Type B pancreatic cell (in vitro differentiated cells): ENCODE measurements around the gene MYG1. TPM values are rescaled to one million over a fixed set of nuclear protein-coding genes. Genes with fewer than 3 reads are reported as not detected.
A peak's percentile ranks its signal among the peaks of the same experiment; 100 is the strongest.

ENCODE experiments used
- DNase-seq: peaks from one replicate; pipeline ENCODE4 v3.0.0; 2021; ENCODE audit warnings: mixed read lengths; ENCODE audit not compliant: unreplicated experiment; ENCODE audit errors: extremely low spot score
- H3K27ac Mint-ChIP-seq: 2 replicates; pipeline ENCODE4 v1.8.0; 2021; ENCODE audit warnings: mild to moderate bottlenecking, mixed read lengths
- H3K27me3 Mint-ChIP-seq: 2 replicates; pipeline ENCODE4 v1.8.0; 2021; ENCODE audit warnings: mixed read lengths
- H3K36me3 Mint-ChIP-seq: 2 replicates; pipeline ENCODE4 v1.8.0; 2021; ENCODE audit warnings: mixed read lengths
- H3K4me1 Mint-ChIP-seq: one replicate; pipeline ENCODE4 v1.8.0; 2021; ENCODE audit warnings: mixed read lengths; ENCODE audit not compliant: unreplicated experiment
- H3K4me3 Mint-ChIP-seq: 2 replicates; pipeline ENCODE4 v1.8.0; 2021; ENCODE audit warnings: mild to moderate bottlenecking, mixed read lengths
- H3K9me3 Mint-ChIP-seq: 2 replicates; pipeline ENCODE4 v1.8.0; 2021; ENCODE audit warnings: mixed read lengths
- total RNA-seq: library from RNA; stranded (reverse); gene quantifications from 2 replicates; pipeline ENCODE4 v1.2.1, GENCODE V29; 2021; ENCODE audit warnings: low replicate concordance
- TF ChIP-seq, protein P1 (sequence below): fragments of 200-600 bp; sonication (generic); conservative IDR thresholded peaks from 2 replicates; pipeline ENCODE4 v1.5.0; 2021; ENCODE audit warnings: antibody characterized with exemption, mild to moderate bottlenecking

MYG1 gene
- total RNA-seq, 1 donor from 2014 or later, result 58.6 TPM

DNA sequence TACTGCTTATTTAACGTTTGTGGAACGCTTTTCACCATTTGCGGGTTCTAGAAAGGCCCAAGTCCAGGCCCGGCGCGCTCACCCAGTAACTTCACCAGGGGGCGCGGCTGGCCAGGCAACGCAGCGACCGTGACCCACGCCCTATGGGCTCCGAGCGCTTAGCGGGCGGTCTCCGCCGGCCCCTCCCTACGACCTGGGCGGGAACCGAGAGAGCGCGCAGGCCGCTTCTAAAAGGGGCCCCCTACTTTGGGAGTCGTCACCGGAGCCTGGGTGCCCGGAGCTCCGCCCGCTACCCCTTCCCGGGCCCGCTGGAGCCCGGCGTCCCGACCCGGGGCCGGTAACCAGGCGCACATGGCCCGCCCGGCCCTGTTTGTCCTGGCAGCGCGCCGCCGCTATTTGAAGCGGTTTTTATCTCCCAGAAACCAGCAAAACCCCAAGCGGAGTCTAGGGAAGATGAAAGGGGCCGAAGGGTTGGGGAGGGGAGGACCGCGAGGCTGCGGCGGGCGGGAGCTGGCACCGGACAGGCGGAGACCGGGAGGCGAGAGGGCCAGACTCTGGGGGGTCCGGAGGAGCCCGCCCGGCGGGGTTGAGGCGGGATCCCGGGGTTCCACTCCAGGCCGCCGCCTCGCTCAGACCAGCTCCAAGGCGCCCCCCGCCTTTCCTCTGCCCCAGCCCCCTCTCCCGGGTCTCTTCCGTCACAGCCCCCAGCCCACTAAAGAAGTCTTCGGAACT lies 25.4 kb downstream of the MYG1 start:
- TF ChIP-seq, protein P1, sequence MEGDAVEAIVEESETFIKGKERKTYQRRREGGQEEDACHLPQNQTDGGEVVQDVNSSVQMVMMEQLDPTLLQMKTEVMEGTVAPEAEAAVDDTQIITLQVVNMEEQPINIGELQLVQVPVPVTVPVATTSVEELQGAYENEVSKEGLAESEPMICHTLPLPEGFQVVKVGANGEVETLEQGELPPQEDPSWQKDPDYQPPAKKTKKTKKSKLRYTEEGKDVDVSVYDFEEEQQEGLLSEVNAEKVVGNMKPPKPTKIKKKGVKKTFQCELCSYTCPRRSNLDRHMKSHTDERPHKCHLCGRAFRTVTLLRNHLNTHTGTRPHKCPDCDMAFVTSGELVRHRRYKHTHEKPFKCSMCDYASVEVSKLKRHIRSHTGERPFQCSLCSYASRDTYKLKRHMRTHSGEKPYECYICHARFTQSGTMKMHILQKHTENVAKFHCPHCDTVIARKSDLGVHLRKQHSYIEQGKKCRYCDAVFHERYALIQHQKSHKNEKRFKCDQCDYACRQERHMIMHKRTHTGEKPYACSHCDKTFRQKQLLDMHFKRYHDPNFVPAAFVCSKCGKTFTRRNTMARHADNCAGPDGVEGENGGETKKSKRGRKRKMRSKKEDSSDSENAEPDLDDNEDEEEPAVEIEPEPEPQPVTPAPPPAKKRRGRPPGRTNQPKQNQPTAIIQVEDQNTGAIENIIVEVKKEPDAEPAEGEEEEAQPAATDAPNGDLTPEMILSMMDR, result peak; percentile 79
- Mint-ChIP-seq H3K4me1 (peaks cover 35% of the 10 kb centered on the region), H3K36me3 (no peaks in the 10 kb centered on the region), H3K9me3 (no peaks in the 10 kb centered on the region), H3K27me3 (peaks cover 28% of the 10 kb centered on the region), H3K4me3 (peak overlapping the region; percentile 85), H3K27ac (peak overlapping the region; percentile 79)
- DNase-seq, result peak; percentile 89

DNA sequence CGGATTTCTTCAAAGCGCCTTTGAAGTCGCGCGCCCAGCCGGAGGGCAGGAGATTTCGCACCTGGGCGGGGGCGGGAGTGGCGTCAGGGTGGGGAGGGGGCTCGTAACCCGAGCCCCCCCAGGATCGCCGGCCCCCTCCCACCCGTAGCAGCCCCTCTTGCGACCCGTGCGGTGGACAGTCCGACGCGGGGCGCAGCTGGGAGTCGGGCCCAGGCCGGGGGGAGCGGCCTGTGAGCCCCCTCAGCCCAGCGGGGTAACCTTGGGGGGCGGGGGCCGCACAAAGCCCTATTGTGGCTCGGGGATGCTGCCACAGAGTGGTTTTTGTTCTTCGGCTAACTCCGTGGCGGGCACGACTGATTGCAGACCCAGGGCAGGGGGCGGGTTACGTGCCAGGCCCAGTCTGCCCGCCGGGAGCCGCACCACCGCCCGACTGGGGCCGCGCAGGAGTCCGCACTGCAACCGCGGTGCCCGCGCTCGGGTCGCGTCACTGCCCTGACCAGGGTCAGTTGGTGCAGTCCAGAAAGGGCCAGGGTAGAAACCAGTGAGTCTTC lies 26.1 kb downstream of the MYG1 start:
- Mint-ChIP-seq H3K27ac (no peak overlapping the region), H3K4me1 (peaks cover 33% of the 10 kb centered on the region), H3K4me3 (peak overlapping the region; percentile 84), H3K27me3 (peaks cover 32% of the 10 kb centered on the region), H3K36me3 (no peaks in the 10 kb centered on the region), H3K9me3 (no peaks in the 10 kb centered on the region)
- DNase-seq, result no peak
- TF ChIP-seq, protein P1, result no peak

DNA sequence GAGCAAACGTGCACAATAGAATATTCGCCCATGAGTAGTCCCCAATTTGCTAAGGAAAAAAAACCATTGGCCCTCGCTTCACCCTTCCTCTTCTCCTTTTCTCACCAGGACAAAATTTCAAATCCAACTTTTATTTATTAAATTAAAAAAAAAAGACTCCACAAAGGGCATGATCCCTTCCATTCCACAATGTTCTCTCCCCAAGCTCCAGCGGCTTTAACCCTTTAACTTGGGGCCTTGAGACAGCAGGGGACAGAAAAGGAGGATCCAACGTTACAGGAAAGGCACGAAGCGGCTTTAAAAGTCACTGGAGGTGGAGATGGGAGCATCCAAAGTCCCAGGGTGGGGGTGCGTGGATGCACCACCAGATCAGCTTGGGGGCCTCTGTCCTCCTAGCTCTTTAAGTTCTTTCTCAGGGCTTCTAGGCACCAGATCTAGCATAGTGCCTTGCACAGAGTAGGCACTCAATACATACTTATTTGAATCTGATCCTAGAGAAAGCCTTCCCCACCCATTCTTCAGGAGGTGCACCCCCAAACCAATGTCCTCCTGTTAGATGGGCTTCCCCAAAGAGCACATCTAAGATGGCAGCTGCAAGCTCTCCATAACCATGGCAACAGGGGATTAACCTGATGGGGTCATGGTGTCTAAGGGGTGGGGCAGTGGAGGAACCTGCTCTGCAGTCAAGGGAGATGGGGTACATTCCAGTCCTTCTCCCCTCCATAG lies 27.1 kb downstream of the MYG1 start:
- no peaks in the 10 kb centered on the region for H3K36me3 Mint-ChIP-seq
- TF ChIP-seq, protein P1, result no peak
- H3K9me3 Mint-ChIP-seq, result no peaks in the 10 kb centered on the region
- DNase-seq, result no peak
- H3K27me3 Mint-ChIP-seq, result peaks cover 32% of the 10 kb centered on the region
- H3K27ac Mint-ChIP-seq, result no peak overlapping the region
- peaks cover 23% of the 10 kb centered on the region for H3K4me1 Mint-ChIP-seq
- peak overlapping the region; percentile 84 for H3K4me3 Mint-ChIP-seq

DNA sequence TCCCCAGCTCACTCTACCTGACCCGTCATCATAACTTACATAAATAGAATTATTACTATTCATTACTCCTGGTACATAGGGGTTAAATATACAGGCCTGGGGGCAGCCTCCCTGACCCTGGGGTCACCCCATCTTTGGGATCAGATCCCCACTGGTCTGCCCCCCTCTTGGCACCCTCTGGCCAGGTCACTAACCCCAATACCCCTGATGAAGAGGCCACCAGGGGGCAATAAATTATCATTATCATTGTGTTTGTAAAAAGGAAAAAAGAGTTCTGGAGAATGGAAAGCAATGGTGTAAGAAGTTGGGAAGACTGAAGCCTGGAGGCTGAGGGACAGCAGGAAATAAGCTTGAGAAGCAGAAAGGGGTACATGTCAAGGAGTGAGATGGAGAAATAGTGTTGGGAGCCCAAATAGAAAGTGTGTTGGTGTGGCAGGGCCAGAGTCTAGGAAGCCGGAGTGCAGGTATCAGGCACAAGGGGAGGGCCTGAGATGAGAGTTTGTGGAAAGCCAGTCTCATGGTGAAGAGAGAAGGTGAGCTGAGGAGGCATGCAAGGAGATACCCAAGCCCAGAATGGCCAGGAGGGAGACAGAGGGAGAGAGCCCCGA lies 28.0 kb downstream of the MYG1 start:
- peaks cover 39% of the 10 kb centered on the region for H3K27me3 Mint-ChIP-seq
- H3K4me1 Mint-ChIP-seq, result peaks cover 24% of the 10 kb centered on the region
- no peaks in the 10 kb centered on the region for H3K9me3 Mint-ChIP-seq
- no peaks in the 10 kb centered on the region for H3K36me3 Mint-ChIP-seq
- TF ChIP-seq, protein P1, result peak; percentile 30
- H3K4me3 Mint-ChIP-seq, result peak overlapping the region; percentile 40
- no peak for DNase-seq
- no peak overlapping the region for H3K27ac Mint-ChIP-seq

DNA sequence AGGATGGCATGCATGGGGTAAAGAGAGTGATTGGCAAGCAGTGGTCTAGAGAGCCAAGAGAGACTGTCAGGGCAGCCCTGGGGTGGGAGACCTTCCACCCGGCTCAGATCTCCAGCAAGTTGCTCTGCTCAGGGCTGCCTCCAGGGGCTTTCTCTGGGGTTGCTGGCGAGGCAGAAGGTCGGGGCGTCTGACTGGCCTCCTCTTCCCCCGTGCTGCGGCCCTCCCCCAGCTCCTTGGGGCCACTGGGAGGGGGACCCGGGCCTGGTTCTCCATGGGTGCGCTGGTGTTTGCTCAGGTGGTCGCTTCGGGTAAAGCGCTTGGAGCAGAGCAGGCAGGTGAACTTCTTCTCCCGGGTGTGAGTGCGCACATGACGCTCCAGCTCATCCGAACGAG lies 28.5 kb downstream of the MYG1 start:
- TF ChIP-seq, protein P1, result peak; percentile 19
- no peak overlapping the region for H3K27ac Mint-ChIP-seq
- no peaks in the 10 kb centered on the region for H3K9me3 Mint-ChIP-seq
- H3K4me3 Mint-ChIP-seq, result no peak overlapping the region
- H3K27me3 Mint-ChIP-seq, result peaks cover 39% of the 10 kb centered on the region
- H3K36me3 Mint-ChIP-seq, result no peaks in the 10 kb centered on the region
- DNase-seq, result no peak
- H3K4me1 Mint-ChIP-seq, result peaks cover 24% of the 10 kb centered on the region
